GM18909 (cell line): ENCODE results near the gene RABEPK.
A peak's percentile ranks its signal among the peaks of the same experiment; 100 is the strongest.
"Not testable (repeated sequence)": the region's sequence is repeated elsewhere in the genome, so short reads cannot be mapped to it uniquely, and the experiment has no call there.

Source experiments
- ATAC-seq: cut with Tn5 transposase; IDR thresholded peaks from one replicate; pipeline ENCODE4 v1.9.1; 2021; ENCODE audit warnings: mild to moderate bottlenecking; ENCODE audit not compliant: unreplicated experiment, poor library complexity

Gene RABEPK

DNA sequence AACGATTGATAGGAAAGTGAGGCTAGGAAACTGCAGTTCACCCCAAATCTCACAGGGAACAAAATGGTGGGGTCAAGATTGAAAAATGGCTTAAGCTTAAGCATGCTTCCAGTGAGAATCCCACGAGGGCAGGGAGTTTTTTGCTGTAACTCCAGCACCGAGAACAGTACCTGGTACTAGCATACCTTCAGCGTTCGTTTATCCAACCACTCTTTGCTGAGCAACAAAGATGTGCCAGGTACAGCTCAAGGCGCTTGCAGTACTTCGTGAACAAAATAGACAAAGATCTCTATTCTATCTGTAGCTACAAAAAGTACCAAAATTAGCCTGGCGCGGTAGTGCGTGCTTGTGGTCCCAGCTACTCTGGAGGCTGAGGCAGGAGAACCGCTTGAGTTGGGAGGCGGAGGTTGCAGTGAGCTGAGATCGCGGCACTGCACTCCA is 10.0 kb upstream of the RABEPK start:
- ATAC-seq: no peak

GRCh38 chr9:125194466-125194865 is 5.9 kb upstream of the RABEPK start:
- ATAC-seq: not testable (repeated sequence)

DNA sequence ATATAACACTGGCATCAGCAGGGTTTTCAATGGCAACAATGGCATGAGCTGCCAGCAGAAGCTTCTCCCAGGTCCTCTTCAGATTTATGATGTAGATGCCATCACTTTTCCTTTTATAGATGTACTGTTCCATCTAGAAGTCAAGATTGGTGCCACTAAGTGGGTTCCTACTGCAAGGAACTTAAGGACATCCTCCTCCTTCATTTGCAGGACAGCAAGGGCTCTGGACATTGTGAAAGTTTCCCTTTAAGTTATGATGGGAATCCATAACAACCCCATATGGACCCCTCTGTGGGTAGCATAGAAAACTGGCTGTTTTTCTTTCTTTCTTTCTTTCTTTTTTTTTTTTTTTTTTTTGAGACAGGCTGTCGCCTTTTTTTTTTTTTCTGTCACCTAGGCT is 4.8 kb upstream of the RABEPK start:
- not testable (repeated sequence) for ATAC-seq

- no peak for ATAC-seq
Measured at GRCh38 chr9:125202846-125203618, 2.7 kb downstream of the RABEPK start.

DNA sequence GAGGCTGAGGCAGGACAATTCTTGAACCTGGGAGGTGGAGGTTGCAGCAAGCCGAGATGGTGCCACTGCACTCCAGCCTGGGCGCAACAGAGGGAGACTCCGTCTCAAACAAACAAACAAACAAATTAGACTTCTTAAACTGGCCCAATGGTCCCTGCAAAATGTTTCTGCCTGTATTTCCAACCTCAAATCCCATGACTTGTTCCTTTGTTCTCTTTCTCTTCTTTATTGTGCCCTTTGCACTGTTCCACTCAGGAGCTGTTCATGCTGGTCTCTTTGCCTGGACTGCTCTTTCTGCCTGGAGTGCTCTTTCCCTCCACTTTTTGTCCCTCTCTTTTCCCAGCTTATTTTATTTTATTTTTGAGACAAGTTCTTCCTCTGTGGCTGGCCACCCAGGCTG is 4.1 kb downstream of the RABEPK start:
- ATAC-seq: no peak

- ATAC-seq: no peak
Measured at GRCh38 chr9:125214186-125214585, 13.8 kb downstream of the RABEPK start.

GRCh38 chr9:125218621-125219020 is 18.3 kb downstream of the RABEPK start:
- no peak for ATAC-seq

- not testable (repeated sequence) for ATAC-seq
Measured at GRCh38 chr9:125224858-125225257, 24.5 kb downstream of the RABEPK start.

DNA sequence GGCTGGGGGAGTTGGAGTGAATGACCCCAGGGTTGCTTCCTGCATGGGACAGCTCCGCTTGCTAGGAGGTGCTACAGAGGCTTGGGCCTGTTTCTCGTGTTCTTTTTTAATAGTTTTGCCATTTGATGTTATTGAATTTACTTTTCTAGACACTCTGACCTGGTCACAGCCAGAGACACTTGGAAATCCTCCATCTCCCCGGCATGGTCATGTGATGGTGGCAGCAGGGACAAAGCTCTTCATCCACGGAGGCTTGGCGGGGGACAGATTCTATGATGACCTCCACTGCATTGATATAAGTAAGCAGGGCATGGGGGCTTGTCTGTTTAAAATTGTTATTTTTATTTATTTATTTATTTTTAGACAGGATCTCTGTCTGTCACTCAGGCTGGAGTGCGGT is 27.4 kb downstream of the RABEPK start:
- ATAC-seq: no peak

GRCh38 chr9:125233678-125234077 is 33.3 kb downstream of the RABEPK start:
- ATAC-seq: no peak

GRCh38 chr9:125234099-125234498 is 33.8 kb downstream of the RABEPK start:
- ATAC-seq: not testable (repeated sequence)

GRCh38 chr9:125235804-125236519 is 35.6 kb downstream of the RABEPK start:
- ATAC-seq: no peak

GRCh38 chr9:125236520-125237159 is 36.3 kb downstream of the RABEPK start:
- ATAC-seq: not testable (repeated sequence)

GRCh38 chr9:125238127-125238914 is 38.0 kb downstream of the RABEPK start:
- no peak for ATAC-seq

- no peak for ATAC-seq
Measured at GRCh38 chr9:125238915-125239446, 38.6 kb downstream of the RABEPK start.

DNA sequence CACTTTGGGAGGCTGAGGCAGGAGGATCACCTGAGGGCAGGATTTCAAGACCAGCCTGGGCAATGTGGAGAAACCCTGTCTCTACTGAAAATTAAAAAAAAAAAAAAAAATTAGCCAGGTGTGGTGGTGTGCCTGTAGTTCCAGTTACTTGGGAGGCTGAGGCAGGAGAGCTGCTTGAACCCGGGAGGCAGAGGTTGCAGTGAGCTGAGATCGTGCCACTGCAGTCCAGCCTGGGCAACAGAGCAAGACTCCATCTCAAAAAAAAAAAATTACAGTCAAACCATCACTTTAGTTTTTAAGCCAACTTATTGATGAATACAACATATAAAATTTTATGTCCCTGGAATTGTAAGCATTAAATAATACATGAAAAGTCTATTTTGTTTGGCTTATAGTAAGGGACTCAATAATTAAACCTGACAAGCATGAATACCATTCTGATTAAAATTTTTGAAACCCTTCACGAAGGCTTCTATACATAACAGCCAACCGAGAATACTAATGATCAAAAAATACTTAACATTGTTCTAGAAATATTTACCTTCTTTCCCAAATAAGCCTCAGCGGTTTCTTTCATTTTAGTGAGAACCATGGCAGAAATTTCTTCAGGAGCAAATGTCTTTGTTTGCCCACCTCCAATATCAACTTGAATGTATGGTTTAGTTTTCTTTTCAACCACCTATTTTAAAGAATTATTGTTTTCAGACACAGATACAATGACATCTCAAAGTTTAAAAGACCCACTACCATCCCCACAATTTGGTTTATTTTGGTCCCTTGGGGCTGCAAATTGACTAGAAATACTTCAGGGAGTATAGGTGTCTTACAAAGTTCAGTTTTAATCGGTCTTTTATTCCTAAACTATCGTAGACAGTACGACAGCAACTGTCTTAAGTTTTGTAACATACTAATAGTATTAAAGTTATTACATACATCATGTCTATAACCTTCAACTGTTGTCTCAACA is 39.6 kb downstream of the RABEPK start:
- ATAC-seq: no peak

DNA sequence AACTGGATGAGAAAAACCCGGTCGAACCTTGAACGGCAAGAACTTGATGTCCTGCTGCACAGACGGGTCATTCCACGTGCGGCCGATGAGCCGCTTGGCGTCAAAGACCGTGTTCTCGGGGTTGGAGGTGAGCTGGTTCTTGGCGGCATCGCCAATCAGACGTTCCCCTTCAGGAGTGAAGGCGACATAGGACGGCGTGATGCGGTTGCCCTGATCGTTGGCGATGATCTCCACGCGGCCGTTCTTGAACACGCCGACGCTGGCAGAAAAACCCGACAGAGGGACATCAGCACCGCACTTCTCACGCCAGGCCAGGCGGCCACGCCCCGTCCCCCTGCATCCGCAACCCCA is 40.3 kb downstream of the RABEPK start:
- peak; percentile 21 for ATAC-seq

DNA sequence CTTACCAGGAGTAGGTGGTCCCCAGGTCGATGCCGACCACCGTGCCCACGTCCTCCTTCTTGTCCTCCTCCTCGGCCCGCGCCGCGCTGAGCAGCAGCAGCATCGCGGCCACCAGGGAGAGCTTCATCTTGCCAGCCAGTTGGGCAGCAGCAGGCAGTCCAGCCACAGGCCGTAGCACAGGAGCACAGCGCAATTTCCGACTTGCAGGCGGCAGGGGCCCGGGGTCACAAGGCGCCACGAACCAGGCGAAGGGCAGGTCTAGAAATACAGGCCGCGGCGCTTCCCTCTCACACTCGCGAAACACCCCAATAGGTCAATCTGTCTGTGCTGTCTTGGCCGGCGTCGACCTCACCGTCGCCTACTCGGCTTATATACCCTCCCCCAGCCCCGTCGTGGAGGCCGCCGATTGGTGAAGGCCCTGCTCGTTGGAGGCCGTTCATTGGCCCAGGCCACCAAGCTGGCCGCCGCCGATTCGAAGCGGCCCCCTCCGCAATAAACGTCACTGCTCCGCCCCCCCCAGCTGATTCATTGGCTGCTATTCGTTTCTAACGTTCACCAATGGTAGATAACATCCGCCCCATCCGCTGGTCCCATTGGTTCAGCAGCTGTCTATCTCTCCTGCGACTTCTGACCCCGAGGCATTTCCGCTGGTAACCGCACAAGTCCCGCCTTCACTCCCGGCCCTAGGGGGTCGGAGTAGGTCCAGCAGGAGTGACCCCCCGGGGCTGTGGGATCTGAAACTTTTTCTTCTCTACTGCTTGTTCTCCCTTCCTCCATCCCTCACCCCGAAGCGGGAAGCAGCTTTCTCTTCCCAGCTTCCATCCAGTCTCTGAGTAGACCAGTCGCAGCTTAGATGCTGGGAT is 40.9 kb downstream of the RABEPK start, which contains the start of gene HSPA5:
Gene HSPA5 (minus strand): TSS at position 344 of the 863 bp plus-strand sequence. CDS start 217 bp downstream, at position 127.
- peak; percentile 93 for ATAC-seq
